GM21447 (cell line): Measurements from ENCODE around the gene CASQ1.

ENCODE experiments used
- ATAC-seq: cut with Tn5 transposase; IDR thresholded peaks from one replicate; pipeline ENCODE4 v1.9.1; 2021; ENCODE audit not compliant: unreplicated experiment

The CASQ1 gene

GRCh38 chr1:160204526-160205241 lies 14.3 kb downstream of the CASQ1 start:
- ATAC-seq: peak; percentile 68

DNA sequence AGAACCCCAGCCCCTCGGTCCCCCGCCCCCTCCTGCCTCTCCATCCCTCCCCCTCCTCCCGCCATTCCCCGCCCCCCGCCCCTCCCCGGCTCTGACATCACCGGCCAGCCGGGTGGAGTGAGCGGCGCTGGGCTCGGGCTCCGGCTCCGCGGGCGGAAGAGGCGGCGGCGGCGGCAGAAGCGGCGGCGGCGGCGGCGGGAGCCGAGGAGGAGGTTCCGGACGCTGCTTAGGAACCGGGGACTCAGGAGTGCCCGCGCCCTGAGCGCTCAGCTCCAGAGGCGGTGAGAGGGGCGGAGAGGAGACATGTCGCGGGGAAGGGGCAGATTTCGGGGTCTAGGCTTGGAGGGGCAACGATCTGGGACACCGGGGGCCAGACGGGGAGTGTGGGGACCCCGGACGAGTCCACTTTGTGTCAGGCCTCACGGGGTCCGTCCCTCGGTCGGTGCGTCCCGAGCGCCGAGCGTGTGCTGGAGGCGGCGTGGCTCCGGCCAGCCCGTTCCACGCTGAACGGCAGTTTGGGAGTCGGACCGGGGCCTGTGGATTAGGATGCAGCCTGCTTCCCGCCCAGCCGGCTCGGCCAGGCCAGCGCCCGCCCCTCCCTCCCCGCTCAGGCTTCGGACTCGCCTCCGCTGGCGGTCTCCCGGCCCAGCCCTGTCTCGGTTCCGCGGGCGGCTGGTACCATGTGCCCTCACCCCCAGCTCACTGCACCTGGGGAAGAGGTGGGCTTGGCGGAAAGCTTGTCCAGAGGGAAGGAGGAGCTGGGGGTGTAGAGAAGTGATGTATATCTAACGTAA lies 15.1 kb downstream of the CASQ1 start, which contains the start of gene PEA15:
Gene PEA15 (plus strand): TSS at position 143 of the 794 bp plus-strand sequence. CDS start 6,161 bp downstream, outside the sequence.
- peak; percentile 53 for ATAC-seq

- ATAC-seq: no peak
These were observed 15.6 kb downstream of the CASQ1 start for GRCh38 chr1:160206036-160206389.

DNA sequence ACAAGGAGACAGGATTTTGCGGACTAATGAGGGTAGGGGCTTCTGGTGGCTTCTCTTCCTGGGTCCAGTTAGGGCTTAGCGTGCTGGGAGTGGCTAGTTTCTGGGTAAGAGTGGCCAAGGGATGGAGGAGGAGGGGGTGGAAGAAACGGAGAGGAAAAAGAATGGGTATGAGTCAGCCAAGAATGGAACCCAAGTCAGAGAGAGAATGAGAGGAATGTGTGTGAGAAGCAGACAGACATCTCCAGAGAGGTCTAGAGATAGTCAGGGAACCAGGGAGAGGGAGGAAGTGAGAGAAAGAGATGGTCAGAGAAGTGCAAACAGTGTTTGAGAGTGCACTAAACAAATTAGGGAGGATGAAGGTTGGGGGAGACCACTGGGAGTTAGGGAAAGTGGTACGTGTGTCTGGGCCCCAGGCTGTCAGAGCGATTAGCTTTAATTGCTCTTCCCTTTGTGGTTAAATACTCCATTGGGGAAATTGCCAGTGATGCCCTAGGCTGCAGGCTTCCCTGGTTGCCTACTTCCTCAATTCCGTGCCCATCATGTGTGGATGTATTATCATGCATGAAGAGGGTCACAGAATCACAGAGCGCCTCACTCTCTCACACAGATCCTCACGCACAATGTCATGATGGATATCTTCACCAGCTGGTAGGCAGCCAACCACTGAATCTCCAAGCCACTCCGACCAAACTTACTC lies 16.2 kb downstream of the CASQ1 start:
- no peak for ATAC-seq

DNA sequence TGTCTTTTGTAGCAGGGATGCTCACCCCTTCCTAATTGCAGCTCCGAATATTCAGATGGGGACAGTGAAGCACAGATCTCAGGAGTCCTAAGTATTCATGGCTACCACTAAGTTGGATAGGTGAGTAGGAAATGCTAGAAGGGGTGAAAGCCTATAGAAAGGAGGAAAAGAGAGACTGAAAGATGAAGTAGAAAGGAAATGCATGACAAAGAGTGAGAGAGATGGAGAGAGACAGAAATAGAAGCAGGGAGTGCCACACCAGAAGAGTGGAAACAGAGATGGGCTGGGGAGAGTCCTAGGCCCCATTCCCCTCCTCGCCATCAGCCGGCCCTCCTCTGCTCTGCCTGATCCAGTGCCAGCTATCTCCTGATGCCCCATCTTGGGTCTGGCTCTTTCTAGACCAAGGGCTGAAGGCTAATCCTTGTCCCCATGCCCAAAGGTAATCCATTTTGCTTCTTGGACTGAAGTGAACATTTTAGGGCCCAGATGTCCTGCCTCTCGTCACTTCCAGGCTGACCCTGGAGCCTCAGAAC lies 16.8 kb downstream of the CASQ1 start:
- ATAC-seq: no peak

GRCh38 chr1:160207771-160208556 lies 17.6 kb downstream of the CASQ1 start:
- ATAC-seq: no peak

GRCh38 chr1:160208557-160209320 lies 18.4 kb downstream of the CASQ1 start:
- no peak for ATAC-seq

- no peak for ATAC-seq
These were observed 19.1 kb downstream of the CASQ1 start for GRCh38 chr1:160209321-160210046.

- ATAC-seq: no peak
These were observed 20.2 kb downstream of the CASQ1 start for GRCh38 chr1:160210561-160210960.

DNA sequence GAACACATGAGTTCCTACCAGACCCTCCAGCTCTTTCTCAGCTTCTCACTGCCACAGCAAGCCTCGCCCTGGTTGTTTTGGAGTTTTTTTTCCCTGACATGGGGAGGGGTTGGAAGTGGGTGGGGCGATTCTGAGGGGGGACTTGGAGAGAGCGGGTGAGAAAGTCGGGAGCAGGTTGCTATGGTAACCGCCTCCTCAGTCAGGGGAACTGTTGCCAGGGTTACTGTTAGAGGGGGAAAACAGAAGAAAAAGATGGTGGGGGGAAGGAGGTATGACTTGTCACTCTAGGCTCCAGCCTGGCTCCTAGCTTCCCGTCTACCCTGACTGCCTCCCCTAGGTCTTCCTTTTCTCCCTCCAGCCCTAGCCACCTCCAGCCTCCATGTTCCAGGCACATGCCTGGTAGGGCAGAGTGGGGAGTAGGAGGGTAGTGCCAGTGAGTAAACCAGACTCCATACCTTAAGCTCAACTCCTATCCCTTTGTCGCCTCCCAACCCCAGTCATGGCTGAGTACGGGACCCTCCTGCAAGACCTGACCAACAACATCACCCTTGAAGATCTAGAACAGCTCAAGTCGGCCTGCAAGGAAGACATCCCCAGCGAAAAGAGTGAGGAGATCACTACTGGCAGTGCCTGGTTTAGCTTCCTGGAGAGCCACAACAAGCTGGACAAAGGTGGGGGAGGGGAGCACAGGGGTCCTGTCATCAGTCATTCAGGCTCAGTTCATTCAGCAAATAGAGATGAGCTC lies 20.8 kb downstream of the CASQ1 start:
- ATAC-seq: no peak

GRCh38 chr1:160214481-160215140 lies 24.2 kb downstream of the CASQ1 start:
- no peak for ATAC-seq

DNA sequence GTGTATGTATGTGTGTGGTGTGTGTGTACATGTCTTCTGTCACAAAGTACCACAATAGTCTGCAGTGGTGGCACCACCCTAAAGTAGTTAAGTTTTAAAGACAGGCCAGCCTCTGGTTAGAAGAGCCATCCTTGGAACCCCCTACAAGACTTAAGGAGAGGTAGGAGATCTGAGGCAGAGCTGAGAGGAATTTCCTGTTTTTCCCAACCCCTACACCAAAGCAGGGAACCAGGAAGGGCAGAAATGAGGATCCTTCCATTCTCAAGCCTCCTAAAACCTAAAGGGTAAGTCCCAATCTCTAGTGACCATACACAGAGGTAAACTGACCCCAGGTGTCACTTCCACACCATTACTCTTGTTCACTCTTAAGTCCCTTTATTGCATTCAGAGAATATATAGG lies 25.9 kb downstream of the CASQ1 start:
- ATAC-seq: no peak

- no peak for ATAC-seq
These were observed 27.2 kb downstream of the CASQ1 start for GRCh38 chr1:160217481-160218051.

DNA sequence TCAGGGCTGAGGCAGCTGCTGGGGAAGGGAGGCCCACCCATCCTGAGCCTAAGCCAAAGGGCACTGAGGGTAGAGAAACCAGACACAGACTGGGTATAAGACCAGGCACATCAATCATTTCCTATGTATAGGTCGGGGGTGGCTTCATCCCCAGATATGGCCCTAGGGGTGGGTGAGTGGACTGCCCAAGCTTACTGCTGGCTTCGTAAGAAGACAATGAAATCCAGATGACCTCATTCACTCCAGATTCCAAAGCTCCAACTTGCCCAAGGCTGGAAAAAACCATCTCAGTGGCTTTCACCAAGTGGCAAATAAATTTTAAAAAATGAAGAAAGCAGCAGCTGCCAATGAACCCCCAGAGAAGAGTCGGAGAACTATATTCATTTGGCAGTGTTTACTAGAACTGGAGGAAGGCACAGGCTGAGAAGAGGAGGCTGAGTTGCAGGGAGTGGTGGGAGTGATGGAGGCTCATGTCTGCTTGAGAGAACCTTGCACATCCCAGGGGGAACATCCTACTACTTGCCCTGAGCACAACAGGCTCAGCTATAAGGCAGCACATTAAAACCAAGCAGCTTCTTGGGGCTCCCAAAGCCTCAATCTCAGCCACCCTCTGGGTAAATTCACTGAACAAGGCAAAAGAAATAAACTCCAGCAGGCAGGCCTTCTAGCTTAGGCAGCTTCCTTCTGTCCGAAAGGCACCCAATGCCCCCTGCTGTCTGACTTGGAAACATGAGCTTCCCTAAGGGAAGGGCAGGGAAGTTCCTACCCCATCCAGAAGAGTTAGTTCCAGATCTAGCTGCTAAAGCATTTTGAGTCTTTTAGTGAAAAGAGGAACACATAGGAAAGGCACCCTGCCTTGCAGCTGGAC lies 28.9 kb downstream of the CASQ1 start:
- no peak for ATAC-seq

DNA sequence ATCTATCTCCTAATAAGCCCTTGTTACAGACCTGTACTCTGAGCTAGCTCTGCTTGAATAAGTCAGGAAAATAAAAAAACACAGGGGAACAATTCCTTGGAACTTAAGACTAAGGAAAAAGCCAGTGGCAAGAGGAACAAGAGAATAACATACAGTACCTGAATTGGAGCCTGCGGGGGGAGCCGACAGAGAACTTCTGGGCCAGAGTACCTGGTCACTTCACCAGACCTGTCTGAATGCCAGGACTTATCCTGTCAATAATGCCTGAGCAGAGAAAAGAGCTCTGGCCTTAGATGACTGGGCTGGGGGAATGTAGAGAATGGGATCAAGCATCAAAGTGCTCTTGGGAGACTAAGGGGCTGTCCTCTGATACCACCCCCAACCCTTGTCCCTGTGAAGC lies 29.9 kb downstream of the CASQ1 start:
- no peak for ATAC-seq

- no peak for ATAC-seq
These were observed 30.7 kb downstream of the CASQ1 start for GRCh38 chr1:160221089-160221488.

GRCh38 chr1:160222546-160222945 lies 32.2 kb downstream of the CASQ1 start:
- ATAC-seq: no peak
